ENCODE measurements around the gene ZNF280A. TPM values are rescaled to one million over a fixed set of nuclear protein-coding genes. Genes with fewer than 3 reads are reported as not detected.
"Not testable (repeated sequence)": the region's sequence is repeated elsewhere in the genome, so short reads cannot be mapped to it uniquely, and the experiment has no call there.

The ZNF280A gene
- total RNA-seq, 2 experiments from 2014 or later, result not detected

DNA sequence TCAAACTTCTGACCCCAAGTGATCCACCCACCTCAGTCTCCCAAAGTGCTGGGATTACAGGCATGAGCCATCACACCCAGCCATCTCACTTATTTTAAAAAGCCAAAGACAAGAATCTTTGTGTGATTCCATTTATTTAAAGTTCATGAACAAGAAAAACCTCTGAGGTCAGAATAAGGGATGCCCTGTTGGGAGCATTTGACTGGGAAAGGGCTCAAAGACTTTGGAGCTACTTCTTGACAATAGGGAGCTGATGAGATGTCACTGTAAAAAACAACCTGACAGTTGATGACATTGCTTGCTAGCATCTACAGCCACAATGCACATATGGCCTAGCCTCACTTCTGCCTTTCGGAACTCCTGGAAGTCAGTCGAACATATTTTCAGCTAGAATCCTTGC, 6.5 kb downstream of the ZNF280A start:
- peaks cover 13% of the 10 kb centered on the region for H3K9me3 Mint-ChIP-seq
- ChIA-PET CTCF (no interaction called here), POLR2A (no interaction called here)
- H3K27me3 Mint-ChIP-seq, result peaks cover 23% of the 10 kb centered on the region
- H3K4me3 Mint-ChIP-seq, result no peak overlapping the region
- ATAC-seq, result no peak
- intact Hi-C loops (cut with micrococcal nuclease), result no loop called here
- H3K4me1 Mint-ChIP-seq (ENCODE audit: low read depth), result no peaks in the 10 kb centered on the region
- no peak for DNase-seq
- H3K36me3 Mint-ChIP-seq (ENCODE audit: low read depth), result peaks cover 3% of the 10 kb centered on the region
- TF ChIP-seq, protein P1, sequence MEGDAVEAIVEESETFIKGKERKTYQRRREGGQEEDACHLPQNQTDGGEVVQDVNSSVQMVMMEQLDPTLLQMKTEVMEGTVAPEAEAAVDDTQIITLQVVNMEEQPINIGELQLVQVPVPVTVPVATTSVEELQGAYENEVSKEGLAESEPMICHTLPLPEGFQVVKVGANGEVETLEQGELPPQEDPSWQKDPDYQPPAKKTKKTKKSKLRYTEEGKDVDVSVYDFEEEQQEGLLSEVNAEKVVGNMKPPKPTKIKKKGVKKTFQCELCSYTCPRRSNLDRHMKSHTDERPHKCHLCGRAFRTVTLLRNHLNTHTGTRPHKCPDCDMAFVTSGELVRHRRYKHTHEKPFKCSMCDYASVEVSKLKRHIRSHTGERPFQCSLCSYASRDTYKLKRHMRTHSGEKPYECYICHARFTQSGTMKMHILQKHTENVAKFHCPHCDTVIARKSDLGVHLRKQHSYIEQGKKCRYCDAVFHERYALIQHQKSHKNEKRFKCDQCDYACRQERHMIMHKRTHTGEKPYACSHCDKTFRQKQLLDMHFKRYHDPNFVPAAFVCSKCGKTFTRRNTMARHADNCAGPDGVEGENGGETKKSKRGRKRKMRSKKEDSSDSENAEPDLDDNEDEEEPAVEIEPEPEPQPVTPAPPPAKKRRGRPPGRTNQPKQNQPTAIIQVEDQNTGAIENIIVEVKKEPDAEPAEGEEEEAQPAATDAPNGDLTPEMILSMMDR (IDR thresholded peaks at IDR 0.05), result no peak
- H3K27ac Mint-ChIP-seq, result no peak overlapping the region

DNA sequence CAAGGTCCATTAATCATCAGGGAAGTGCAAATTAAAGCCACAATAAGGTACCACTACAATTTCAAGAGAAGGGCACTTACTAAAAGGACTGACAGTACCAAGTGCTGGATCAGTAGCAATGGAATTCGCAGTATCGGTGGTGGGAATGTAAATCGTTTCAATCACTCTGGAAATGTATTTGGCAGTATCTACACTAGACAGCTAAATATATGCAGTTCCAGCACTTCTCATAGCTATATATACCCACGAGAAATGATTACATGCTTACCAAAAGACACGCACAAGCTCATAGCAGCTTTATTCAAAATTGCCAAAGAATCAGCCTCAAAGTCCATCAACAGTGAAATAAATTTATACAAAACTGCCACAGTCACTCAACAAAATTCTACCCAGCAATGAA, 7.1 kb downstream of the ZNF280A start:
- H3K27ac Mint-ChIP-seq, result no peak overlapping the region
- no peak overlapping the region for H3K4me3 Mint-ChIP-seq
- DNase-seq (no peak), ATAC-seq (no peak)
- POLR2A ChIA-PET, result no interaction called here
- peaks cover 13% of the 10 kb centered on the region for H3K9me3 Mint-ChIP-seq
- intact Hi-C loops (cut with micrococcal nuclease), result no loop called here
- CTCF ChIA-PET, result interaction anchor here (1.1 kb wide), 1 partner anchor 38 kb away, joined by 3 read pairs; no protein-coding TSS in a partner anchor
- H3K4me1 Mint-ChIP-seq (ENCODE audit: low read depth), result peaks cover under 1% of the 10 kb centered on the region
- H3K36me3 Mint-ChIP-seq (ENCODE audit: low read depth), result peaks cover 4% of the 10 kb centered on the region
- TF ChIP-seq, protein P1 (IDR thresholded peaks at IDR 0.05), result no peak
- peaks cover 23% of the 10 kb centered on the region for H3K27me3 Mint-ChIP-seq

DNA sequence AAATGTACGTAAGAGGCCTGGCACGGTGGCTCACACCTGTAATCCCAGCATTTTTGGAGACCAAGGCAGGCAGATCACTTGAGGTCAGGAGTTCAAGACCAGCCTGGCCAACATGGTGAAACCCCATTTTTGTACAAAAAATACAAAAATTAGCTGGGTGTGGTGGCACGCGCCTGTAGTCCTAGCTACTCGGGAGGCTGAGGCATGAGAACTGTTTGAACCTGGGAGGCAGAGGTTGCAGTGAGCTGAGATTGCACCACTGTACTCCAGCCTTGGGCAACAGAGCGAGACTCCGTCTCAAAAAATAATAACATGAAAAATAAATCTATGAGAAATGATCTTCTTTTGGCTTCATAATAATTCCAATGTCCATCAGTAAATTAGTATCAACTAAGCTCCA, 9.2 kb downstream of the ZNF280A start:
- ChIA-PET POLR2A (interaction anchor here (0.9 kb wide), 1 partner anchor 9 kb away, joined by 4 read pairs; the partner anchor contains the start of gene ZNF280A), CTCF (interaction anchor here (1.8 kb wide), 1 partner anchor 47 kb away, joined by 4 read pairs; no protein-coding TSS in a partner anchor)
- DNase-seq; intact Hi-C loops (cut with micrococcal nuclease); H3K4me3 Mint-ChIP-seq; H3K27ac Mint-ChIP-seq; ATAC-seq: not testable (repeated sequence)
- peaks cover 15% of the 10 kb centered on the region for H3K27me3 Mint-ChIP-seq
- peaks cover 13% of the 10 kb centered on the region for H3K9me3 Mint-ChIP-seq
- H3K36me3 Mint-ChIP-seq (ENCODE audit: low read depth), result peaks cover 20% of the 10 kb centered on the region
- H3K4me1 Mint-ChIP-seq (ENCODE audit: low read depth), result peaks cover 13% of the 10 kb centered on the region

DNA sequence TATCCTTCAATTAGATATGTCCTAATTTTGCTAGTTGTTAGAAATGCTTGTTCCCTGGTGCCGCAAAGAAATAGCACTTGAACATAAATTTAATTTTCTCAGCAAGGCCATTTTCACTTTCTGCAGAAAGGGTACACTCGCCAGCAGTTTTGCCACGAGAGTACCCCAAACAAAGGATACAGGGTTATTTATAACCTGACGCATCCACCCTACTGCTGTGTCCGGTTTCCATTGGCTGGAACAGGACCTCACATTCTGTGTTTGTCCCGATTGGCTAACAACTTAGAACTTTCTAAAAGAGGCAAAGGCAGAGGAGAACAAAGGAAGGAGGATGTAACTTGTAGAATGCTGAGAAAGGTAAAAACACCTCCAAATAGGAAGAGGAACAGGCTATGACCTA, 10.2 kb downstream of the ZNF280A start:
- intact Hi-C loops (cut with micrococcal nuclease); ATAC-seq; H3K27ac Mint-ChIP-seq; H3K27me3 Mint-ChIP-seq; H3K4me3 Mint-ChIP-seq; DNase-seq; POLR2A ChIA-PET: not testable (repeated sequence)
- CTCF ChIA-PET, result interaction anchor here (1.0 to 2.1 kb wide), 7 partner anchors 11 to 167 kb away, joined by 3 to 16 read pairs (median 6); no protein-coding TSS in a partner anchor
- Mint-ChIP-seq H3K4me1 (ENCODE audit: low read depth) (peaks cover 13% of the 10 kb centered on the region), H3K36me3 (ENCODE audit: low read depth) (peaks cover 24% of the 10 kb centered on the region), H3K9me3 (peaks cover 13% of the 10 kb centered on the region)

DNA sequence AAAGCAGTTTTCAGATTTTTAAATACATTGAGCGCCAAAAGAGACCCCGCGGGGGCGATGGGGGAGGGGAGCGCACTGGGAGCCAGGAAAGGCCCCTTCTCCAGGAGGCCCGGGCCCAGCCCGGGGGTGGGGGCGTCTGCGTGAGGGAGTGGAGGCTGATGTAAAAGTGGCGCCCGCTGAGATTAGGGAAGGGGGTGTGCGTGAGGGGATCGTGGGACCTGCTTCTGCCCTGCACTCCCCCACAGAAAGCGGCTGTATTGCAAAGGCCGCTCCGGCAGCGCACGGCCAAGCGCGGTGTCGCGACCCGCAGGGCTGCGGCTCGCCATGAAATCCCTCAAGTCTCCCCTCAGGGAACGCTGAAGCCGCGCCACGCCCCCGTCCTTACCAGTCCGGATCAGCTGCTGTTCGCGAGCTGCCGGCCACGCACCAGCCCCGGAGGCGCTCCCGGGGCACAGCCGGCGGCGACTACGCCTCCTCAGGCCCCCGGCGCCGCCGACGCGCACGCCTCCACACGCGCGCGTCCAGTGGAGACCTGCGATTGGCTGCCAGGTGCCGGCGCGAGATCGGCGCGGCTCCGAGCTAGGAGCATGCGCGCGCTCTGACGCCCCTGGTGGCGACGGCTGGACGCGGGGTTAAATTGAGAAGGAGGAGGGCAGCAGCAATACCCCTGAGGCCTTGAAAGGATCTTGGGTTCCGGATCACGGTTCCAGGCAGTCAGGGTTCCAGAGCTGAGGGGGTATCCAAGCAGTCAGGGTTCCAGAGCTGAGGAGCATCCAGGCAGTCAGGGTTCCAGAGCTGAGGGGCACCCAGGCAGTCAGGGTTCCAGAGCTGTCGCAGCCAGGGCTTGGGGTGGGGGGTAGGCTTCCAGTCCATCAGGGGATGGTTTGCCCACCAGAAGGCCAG, 11.5 kb downstream of the ZNF280A start, which contains the start of gene ZNF280B:
ZNF280B (minus strand) TSS at position 469 of the 903 bp plus-strand sequence. CDS start 19,344 bp downstream, outside the sequence.
- intact Hi-C loops (cut with micrococcal nuclease), result no loop called here
- Mint-ChIP-seq H3K27ac (peak within 1 kb of the TSS; percentile 65), H3K9me3 (peaks cover 13% of the 10 kb centered on the region), H3K4me1 (ENCODE audit: low read depth) (peaks cover 13% of the 10 kb centered on the region), H3K4me3 (peak within 1 kb of the TSS; percentile 78), H3K36me3 (ENCODE audit: low read depth) (peaks cover 35% of the 10 kb centered on the region), H3K27me3 (peaks cover 2% of the 10 kb centered on the region)
- ChIA-PET POLR2A (interaction anchor here (0.5 to 1.1 kb wide), 3 partner anchors 22 to 677 kb away, joined by 3 read pairs; no protein-coding TSS in a partner anchor), CTCF (interaction anchor here (0.8 to 2.4 kb wide), 18 partner anchors 10 to 301 kb away, joined by 3 to 16 read pairs (median 4); partner anchors contain the start of genes PRAME and ZNF280A)
- ATAC-seq (peak; percentile 99), DNase-seq (peak; percentile 91)
- TF ChIP-seq, protein P1 (IDR thresholded peaks at IDR 0.05), result peak; percentile 76
